ENCODE data around the gene CAMK2B. TPM values are rescaled to one million over a fixed set of nuclear protein-coding genes. Genes with fewer than 3 reads are reported as not detected.
"Not testable (repeated sequence)": the region's sequence is repeated elsewhere in the genome, so short reads cannot be mapped to it uniquely, and the experiment has no call there.

The CAMK2B gene
- total RNA-seq, 1 experiment from 2014 or later: 0.13 TPM

GRCh38 chr7:44177570-44178131 lies 147.7 kb downstream of the CAMK2B start:
- H3K9me3 ChIP-seq (ENCODE audit: low read depth, low read length, poor library complexity, severe bottlenecking): peaks cover 3% of the 10 kb centered on the region
- peak; percentile 61 for DNase-seq (ENCODE audit: low spot score)
- peaks cover 9% of the 10 kb centered on the region for H3K4me1 ChIP-seq (ENCODE audit: insufficient read depth, low read length, poor library complexity, severe bottlenecking)
- ChIA-PET CTCF (no interaction called here), POLR2A (ENCODE audit: low non-redundant PET) (no interaction called here)
- no peaks in the 10 kb centered on the region for H3K27me3 ChIP-seq (replicated peaks; ENCODE audit: insufficient read depth, low read depth, low read length, poor library complexity)
- TF ChIP-seq EZH2 (IDR thresholded peaks at IDR 0.05; ENCODE audit: borderline replicate concordance, low read depth, low read length, poor library complexity, severe bottlenecking) (no peak), CTCF (conservative IDR thresholded peaks at IDR 0.05; ENCODE audit: low read depth, low read length) (no peak)
- H3K4me3 ChIP-seq (ENCODE audit: low read depth, low read length, poor library complexity, severe bottlenecking): no peak overlapping the region
- no peaks in the 10 kb centered on the region for H3K36me3 ChIP-seq (ENCODE audit: insufficient read depth, low read length, poor library complexity, severe bottlenecking)
- no TSS peak for BruUV-seq (replicated peaks)
- intact Hi-C loops (cut with micrococcal nuclease; ENCODE audit: unreplicated experiment): no loop called here
- no peak overlapping the region for H3K27ac ChIP-seq (ENCODE audit: low read depth, low read length, poor library complexity, severe bottlenecking)

GRCh38 chr7:44176486-44176885 lies 148.9 kb downstream of the CAMK2B start:
- Histone ChIP-seq H3K9me3 (ENCODE audit: low read depth, low read length, poor library complexity, severe bottlenecking) (no peaks in the 10 kb centered on the region), H3K27ac (ENCODE audit: low read depth, low read length, poor library complexity, severe bottlenecking) (no peak overlapping the region), H3K4me1 (ENCODE audit: insufficient read depth, low read length, poor library complexity, severe bottlenecking) (peaks cover 9% of the 10 kb centered on the region), H3K27me3 (replicated peaks; ENCODE audit: insufficient read depth, low read depth, low read length, poor library complexity) (no peaks in the 10 kb centered on the region), H3K4me3 (ENCODE audit: low read depth, low read length, poor library complexity, severe bottlenecking) (no peak overlapping the region), H3K36me3 (ENCODE audit: insufficient read depth, low read length, poor library complexity, severe bottlenecking) (no peaks in the 10 kb centered on the region)
- POLR2A ChIA-PET (ENCODE audit: low non-redundant PET): no interaction called here
- CTCF ChIA-PET: no interaction called here
- intact Hi-C loops (cut with micrococcal nuclease; ENCODE audit: unreplicated experiment): no loop called here
- no TSS peak for BruUV-seq (replicated peaks)
- TF ChIP-seq CTCF (conservative IDR thresholded peaks at IDR 0.05; ENCODE audit: low read depth, low read length) (no peak), EZH2 (IDR thresholded peaks at IDR 0.05; ENCODE audit: borderline replicate concordance, low read depth, low read length, poor library complexity, severe bottlenecking) (no peak)
- DNase-seq (ENCODE audit: low spot score): no peak

- Histone ChIP-seq H3K27me3 (replicated peaks; ENCODE audit: insufficient read depth, low read depth, low read length, poor library complexity) (no peaks in the 10 kb centered on the region), H3K27ac (ENCODE audit: low read depth, low read length, poor library complexity, severe bottlenecking) (no peak overlapping the region), H3K9me3 (ENCODE audit: low read depth, low read length, poor library complexity, severe bottlenecking) (no peaks in the 10 kb centered on the region), H3K4me3 (ENCODE audit: low read depth, low read length, poor library complexity, severe bottlenecking) (no peak overlapping the region), H3K36me3 (ENCODE audit: insufficient read depth, low read length, poor library complexity, severe bottlenecking) (no peaks in the 10 kb centered on the region), H3K4me1 (ENCODE audit: insufficient read depth, low read length, poor library complexity, severe bottlenecking) (peaks cover 9% of the 10 kb centered on the region)
- ChIA-PET POLR2A (ENCODE audit: low non-redundant PET) (no interaction called here), CTCF (no interaction called here)
- no peak for DNase-seq (ENCODE audit: low spot score)
- BruUV-seq (replicated peaks): no TSS peak
- intact Hi-C loops (cut with micrococcal nuclease; ENCODE audit: unreplicated experiment): no loop called here
- TF ChIP-seq EZH2 (IDR thresholded peaks at IDR 0.05; ENCODE audit: borderline replicate concordance, low read depth, low read length, poor library complexity, severe bottlenecking) (no peak), CTCF (conservative IDR thresholded peaks at IDR 0.05; ENCODE audit: low read depth, low read length) (no peak)
These were observed 149.7 kb downstream of the CAMK2B start for GRCh38 chr7:44175730-44176129.

- intact Hi-C loops (cut with micrococcal nuclease; ENCODE audit: unreplicated experiment); CTCF ChIA-PET; BruUV-seq (replicated peaks): not testable (repeated sequence)
These were observed 150.8 kb downstream of the CAMK2B start for GRCh38 chr7:44174694-44174948.

More at GRCh38 chr7:44174694-44174948, 150.8 kb downstream of the CAMK2B start:
- H3K9me3 ChIP-seq (ENCODE audit: low read depth, low read length, poor library complexity, severe bottlenecking); H3K27ac ChIP-seq (ENCODE audit: low read depth, low read length, poor library complexity, severe bottlenecking); H3K4me3 ChIP-seq (ENCODE audit: low read depth, low read length, poor library complexity, severe bottlenecking); H3K36me3 ChIP-seq (ENCODE audit: insufficient read depth, low read length, poor library complexity, severe bottlenecking); H3K27me3 ChIP-seq (replicated peaks; ENCODE audit: insufficient read depth, low read depth, low read length, poor library complexity); POLR2A ChIA-PET (ENCODE audit: low non-redundant PET); DNase-seq (ENCODE audit: low spot score); H3K4me1 ChIP-seq (ENCODE audit: insufficient read depth, low read length, poor library complexity, severe bottlenecking): not testable (repeated sequence)
